NOMO-1 (cell line): Measurements from ENCODE around the gene UBA3.
A peak's percentile ranks its signal among the peaks of the same experiment; 100 is the strongest.

Experiments used
- DNase-seq, 2 experiments: peaks; one replicate each; lab custom pipeline; 2025; ENCODE audit not compliant: unreplicated experiment in 2 of 2; lab: John Stamatoyannopoulos, UW

The UBA3 gene

DNA sequence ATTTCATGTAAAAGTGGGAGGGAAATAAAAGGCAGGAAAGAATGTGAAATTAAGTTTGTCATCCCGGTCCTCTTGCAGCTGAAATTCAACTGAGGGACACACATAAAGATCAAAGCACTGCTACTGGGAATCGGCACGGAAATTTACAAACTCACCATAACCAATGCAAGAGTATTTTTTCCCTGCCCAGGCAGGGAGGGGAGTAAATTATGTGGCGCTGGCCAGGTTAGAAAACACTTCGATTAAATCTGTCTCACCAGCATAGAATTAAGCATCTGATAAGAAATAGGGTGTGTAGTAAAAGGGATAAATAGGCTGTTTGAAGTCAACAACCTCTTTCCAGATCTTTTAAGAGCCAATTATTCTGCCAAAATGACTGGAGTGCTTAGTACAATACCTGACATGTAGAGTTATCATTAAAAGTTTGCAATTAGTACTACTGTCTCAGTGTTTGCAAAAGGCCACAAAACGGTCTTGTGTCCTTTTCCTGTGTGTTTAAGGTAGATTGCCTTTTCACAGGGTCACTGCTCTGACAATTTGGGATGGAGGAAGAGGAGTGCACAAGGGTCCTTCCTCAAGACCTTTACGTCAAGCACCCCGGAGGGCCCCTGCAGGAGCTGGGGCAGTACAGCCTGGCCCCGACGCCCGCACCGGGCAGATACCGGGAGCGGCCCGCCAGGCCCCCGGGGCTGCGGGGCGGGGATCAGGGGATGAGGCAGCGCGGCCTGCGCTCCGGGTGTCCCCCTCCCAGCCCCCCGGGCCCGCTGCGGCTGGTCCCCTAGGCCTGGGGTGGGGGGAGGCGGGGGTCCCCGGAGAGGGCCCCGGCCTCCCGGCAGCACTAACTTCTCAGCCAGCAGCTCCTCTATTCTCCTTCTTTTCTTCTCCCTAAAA is 651 bp downstream of the UBA3 start:
- no peak for DNase-seq

DNA sequence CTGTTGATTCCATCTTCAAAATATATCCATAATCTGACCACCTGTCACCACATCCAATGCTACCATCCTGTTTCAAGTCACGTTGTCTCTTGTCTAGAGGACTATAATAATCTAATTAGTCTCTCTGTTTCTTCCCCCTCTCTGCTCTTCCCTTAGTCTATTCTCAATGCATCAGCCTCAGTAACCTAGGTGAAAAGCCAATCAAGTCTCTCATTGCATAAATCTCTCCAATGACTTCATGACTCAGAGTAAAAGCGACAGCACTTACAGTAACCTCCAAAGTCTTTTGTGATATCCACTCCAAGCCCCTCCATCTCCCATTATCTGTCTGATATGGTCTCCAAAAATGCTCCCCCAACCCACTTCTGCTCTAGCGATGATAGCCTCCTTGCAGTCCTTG is 7.2 kb downstream of the UBA3 start:
- no peak for DNase-seq

DNA sequence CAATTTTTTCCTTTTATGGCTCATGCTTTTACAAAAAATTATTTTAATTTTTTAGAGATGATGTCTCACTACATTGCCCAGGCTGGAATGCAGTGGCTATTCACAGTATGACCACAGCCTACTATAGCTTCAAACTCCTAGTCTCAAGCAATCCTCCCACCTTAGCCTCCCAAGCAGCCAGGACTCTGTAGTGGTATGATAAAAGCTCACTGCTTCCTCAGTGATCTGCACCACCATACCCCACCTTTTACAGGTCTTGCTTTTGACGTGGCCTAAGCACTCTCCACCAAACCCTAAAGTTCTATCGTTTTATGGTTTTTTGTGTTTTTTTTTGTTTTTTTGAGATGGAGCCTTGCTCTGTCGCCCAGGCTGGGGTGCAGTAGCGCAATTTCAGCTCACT is 14.0 kb downstream of the UBA3 start:
- no peak for DNase-seq

DNA sequence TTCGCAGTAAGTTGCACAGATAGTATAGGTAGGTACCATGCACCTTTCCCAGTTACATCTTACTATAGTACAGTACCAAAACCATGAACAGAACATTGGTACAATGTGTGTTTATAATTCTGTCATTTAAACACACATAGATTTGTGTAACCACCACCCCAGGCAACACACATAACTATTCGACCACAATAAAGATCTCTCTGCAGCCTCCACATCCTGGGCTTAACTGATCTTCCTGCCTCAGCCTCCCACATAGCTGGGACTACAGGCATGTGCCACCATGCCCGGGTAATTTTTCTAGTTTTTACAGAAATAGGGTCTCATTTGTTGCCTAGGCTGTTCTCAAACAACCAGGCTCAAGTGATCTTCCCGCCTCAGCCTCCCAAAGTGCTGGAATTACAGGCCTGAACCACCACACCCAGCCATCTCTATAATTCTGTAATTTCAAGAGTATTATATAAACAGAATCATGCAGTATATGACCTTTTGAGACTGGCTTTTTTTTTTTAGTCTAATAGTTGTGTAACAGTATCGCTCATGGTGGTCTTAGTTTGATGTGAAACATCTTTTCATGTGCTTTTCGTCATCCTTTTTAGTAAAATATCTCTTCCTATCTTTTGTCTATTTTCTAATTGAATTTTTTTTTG is 14.7 kb downstream of the UBA3 start:
- DNase-seq, result no peak

DNA sequence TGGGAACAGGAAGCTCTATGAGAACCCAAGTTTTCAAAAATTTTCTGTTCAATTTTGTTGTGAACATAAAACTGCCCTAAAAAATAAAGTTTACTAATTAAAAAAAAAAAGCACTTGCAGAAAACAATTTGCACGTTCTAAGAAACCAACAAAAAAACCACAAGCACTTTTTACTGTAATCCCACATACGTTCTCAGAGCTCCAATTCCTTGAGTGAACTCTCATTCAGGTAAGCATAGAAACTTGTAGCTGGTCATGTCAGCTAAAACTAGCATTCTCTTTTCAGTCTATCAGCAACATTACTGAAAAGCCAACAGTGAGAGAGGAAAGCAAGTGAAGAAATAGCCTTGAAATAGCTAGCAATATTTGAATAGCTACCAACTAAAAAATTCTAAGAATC is 16.5 kb downstream of the UBA3 start:
- DNase-seq, result no peak

DNA sequence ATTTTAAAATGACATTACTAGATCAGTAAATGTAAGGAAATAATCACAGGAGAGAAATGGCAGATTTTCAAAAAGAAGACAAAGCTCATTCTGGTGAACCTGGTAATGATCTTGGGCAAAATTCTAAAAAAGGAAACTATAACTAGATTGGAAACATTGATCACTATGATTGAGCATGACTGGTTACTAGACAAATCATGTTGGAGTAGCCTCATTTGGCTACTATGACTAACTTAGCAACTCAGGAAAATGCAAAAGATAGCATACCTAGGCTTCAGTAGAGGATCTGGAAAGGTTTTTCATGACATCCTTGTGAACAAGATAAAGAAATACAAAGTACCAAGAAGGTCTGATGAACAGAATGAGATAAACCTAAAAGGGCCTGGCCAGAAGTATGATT is 20.5 kb downstream of the UBA3 start:
- no peak for DNase-seq

DNA sequence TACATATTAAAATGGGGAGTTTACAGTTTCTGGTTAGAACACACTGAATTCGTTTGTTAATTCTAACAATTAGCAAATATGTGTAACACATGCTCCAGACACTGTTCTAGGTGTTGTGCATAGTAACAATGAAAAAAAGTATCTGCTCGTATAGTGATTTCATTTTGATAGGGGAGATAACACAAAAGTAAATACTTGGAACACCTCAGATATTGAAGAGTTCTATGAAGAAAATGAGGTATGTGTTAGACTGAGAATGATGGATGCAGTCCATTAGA is 21.3 kb downstream of the UBA3 start:
- DNase-seq, result no peak

DNA sequence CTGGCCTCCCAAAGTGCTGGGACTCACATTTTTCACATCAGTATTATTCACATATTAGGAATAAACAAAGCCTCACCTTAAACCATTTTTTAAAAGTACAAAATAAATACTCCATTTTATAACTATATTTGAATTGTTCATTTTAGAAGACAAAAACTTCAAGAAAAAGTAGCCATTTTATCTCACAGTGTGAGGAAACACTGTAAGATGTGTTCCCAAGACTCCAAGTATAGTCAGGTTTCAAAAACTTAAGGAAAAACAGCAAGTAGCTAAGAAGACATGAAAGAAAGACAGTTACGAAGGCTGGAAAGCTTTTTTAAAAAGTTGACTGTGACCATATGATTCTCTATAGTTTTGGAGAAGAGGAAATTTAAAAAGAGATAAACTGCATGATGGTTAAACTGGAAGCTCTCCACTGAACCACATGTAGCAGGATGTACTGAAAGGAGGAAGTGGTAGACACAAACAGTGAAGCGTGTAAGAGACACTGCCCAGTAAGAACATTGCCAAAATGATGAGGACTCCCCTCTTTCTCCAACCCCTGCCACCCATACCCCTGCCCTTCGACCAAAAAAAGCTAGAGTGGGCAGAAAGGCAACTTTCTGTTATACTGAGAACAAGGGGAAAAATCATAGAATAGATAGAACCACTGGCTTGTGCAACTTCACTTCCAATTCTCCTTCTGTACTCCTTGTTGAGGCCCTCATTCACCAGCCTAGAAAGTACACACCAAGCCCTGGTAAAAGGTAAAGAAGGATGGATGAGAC is 21.8 kb downstream of the UBA3 start:
- peak in 1 of 2 experiments; percentile 45 for DNase-seq

DNA sequence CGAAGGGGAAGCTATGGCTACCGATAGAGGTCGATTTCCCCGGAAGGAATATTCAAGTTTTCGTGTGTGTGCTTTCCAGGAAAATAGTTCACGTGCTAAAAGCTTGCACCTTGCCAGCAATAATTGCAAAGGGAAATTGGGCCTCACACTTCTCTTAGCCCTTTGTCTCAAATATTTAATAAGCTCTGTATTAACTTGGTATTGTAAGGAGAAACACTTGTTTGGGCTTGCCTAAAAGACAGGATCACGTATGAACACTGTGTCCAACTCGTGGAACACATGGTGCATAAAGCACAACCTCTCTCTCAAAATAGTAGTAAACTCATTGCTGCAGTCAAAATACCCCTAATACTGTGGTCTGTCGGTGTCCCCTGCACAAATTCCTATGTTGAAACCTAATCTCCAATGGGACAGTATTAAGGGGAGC is 27.7 kb downstream of the UBA3 start:
- no peak for DNase-seq

DNA sequence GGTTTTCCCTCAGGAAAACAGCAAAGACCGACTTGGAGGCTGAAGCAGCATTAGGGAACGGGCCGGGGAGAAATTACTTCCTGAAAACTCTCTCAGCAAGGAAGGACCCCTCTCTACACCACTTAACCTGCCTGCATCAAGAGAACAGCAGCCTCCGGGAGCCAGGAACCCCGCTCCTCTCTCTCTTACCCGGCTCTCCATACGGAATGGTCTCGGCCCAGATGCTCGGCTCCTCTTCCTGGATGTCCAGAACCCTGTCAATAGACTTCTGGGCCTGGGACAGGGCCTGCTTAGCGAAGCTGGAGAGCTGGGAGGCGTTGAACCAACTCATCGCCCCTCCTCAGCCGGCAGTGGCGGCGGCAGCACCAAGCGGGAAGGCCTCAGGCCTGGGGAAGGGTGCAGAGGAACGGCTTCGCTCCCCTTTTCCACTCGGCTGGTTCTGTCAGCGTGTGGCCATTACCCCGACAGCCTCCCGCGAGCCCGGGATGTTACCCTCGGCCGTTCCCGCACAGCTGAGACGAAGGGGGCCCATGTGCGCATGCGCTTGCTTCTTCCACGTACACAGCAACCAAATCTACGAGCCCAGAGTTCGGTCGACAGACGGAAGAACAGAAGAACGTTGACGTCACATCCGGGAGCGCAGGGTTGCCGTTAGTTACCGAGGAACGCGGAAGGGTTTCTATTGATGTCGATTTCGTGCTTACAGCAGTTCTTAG is 28.3 kb downstream of the UBA3 start, which contains the start of gene TMF1:
TMF1 (minus strand) TSS at position 578 of the 716 bp plus-strand sequence; CDS start at position 331, 247 bp downstream.
- DNase-seq, result no peak

DNA sequence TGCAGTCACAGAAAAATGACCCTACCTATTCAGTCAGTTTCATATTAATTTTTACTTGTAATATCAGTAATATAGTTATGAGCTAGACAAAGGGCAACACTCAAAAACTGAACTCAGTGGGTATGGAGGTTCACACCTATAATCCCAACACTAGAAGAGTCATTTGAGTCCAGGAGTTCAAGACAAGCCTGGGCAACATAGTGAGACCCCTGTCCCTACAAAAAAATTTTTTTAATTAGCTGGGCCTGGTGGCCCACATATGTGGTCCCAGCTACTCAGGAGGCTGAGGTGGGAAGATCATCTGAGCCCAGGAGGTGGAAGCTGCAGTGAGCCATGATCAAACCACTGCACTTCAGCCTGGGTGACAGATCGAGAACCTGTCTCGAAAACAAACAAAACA is 31.2 kb downstream of the UBA3 start:
- DNase-seq, result no peak

DNA sequence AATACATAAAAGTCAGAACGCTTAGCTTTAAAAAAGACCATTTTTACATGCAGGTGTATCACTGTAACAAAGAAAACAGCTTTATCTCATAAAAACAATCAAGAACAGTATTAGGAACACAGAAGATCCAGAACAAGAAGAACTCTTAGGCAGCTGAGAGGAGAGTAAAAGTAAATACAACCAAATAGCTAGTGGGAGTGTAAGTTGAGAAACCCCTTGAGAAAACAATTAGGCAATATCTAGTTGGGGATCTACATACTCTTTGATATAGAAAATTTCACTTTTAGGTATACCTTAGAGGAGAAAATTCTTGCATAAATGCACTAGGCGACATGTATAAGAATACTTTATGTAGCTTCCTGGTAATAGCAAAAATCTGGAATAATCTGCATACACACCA is 35.6 kb downstream of the UBA3 start:
- DNase-seq, result no peak

DNA sequence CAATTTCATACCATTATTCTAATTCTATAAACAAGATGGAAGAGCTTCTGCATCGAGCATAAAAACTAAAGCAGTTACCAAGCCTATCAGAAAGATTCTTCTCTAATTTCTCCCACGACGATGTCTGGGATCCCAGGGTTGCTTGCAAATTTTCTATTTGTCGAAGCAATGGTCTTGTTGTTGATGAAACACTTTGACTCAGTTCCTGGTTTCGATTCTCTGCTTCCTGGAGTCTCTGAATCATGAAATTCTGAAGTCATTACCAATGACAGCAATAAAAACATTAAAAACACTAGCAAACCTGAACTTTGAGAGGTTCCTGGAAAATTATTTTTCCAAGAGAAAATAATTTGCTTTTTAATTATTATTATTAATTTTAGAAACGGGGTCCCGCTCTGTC is 46.7 kb downstream of the UBA3 start:
- peak; percentile 22 to 80 for DNase-seq

DNA sequence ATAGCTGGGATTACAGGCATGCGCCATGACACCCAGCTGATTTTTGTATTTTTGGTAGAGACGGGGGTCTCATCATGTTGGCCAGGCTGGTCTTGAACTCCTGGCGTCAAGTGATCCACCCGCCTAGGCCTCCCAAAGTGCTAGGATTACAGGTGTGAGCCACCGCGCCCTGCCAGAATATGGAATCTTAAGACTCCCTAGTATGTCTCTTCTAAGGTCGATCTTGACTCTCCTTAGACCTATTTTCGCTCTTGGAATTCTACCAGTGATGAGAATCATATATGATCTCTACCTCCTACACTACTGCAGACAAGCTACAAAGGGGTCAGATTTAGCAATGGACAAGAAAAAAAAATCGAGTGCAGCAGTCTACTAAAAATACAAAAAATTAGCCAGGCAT is 47.4 kb downstream of the UBA3 start:
- DNase-seq, result no peak

DNA sequence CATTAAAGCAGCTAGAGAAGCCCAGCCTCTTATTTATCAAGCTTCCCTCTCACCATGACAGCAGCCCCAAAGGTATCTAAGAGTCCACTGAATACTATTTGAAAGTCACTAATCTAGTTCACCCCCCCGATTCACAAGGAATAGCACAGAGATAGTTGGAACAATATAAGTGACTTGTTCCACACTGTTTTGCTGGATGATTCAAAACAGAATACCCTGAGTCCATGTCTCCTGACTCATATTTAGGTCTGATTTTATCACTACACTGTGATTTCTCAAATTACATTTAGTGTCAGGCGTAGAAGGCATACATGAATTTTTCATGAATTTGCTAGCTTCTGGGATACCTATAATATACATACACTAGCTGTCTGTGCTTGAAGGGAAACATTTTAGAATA is 48.0 kb downstream of the UBA3 start:
- no peak for DNase-seq

DNA sequence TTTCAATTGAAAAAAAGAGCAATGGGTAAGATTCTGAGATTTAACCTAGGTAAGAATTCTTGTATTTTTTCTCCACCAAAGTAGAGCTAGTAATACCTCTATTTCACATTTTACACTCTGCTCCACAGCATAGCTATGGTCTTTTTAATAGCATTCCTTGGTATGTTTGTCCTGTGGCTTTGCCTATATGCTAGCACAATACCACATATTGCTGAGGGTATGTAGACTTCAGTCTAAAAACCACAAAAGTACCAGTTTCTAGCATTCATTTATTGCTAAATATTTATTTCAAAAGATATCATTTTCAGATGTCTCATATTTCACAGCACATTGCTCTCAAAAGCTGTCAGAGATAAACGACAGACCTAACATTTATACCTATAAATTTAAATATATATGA is 48.5 kb downstream of the UBA3 start:
- no peak for DNase-seq

DNA sequence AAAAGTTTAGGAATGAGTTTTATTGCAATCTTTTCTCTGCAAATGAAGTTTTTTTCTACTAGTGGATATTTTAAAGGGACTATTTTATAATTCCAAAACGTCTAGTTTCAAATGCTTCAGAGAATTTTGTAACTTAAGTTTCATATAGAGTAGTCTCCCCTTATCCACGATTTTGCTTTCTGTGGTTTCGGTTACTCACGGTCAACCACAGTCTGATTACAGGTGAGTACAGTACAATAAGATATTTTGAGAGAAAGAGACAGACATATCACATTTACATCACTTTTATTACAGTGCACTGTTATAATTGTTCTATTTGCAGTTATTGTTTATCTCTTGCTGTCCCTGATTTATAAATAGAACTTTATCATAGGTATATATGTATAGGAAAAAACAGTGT is 59.3 kb downstream of the UBA3 start:
- no peak for DNase-seq

DNA sequence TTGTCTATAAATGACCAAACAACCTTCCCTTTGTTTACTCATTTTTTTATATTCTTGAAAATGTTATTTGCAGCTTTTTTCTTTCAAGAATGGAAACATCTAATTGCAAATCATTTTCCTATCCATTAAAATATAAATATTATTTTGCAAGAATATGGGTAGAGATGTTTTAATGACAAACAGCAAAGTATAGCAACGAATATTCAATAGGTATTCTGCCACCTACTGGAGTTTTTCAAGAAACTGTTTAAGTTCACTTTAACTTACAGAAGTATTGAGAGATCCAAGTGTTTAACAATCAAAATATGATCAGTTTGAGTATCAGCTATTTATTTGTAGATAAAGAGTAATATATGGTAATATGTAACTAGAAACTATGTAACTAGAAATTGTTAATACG is 59.7 kb downstream of the UBA3 start:
- peak in 1 of 2 experiments; percentile 19 for DNase-seq

DNA sequence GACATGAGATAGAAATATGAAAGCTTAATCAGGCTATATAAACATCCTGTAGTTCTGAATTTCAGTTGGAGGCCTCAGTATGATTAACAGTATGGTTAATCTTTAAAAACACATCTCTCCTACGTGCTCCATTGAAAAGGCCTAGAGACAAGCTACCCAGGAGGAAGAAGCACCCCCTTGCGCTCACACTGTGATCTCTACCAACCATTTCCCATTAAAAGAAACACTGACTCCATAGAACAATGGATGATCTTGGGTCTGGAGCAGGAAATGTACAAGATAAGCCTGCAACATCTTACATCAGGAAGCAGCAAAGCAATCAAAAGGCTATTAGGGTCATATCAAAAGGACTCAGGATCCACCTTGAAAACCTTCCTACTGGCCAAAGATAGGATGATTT is 63.3 kb downstream of the UBA3 start:
- DNase-seq, result no peak

DNA sequence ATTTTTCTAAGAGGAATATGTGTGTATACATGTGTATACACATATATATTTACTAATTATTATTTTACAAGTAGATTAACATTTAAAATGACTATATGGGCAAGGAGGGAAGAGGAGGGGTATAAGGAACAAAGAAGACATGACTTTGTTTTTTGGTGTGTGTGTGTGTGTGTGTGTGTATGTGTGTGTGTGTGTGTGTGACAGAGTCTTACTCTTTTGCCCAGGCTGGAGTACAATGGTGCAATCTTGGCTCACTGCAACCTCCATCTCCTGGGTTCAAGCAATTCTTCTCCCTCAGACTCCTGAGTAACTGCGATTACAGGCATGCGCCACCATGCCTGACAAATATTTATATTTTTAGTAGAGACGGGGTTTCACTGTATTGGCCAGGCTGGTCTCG is 64.1 kb downstream of the UBA3 start:
- no peak for DNase-seq

DNA sequence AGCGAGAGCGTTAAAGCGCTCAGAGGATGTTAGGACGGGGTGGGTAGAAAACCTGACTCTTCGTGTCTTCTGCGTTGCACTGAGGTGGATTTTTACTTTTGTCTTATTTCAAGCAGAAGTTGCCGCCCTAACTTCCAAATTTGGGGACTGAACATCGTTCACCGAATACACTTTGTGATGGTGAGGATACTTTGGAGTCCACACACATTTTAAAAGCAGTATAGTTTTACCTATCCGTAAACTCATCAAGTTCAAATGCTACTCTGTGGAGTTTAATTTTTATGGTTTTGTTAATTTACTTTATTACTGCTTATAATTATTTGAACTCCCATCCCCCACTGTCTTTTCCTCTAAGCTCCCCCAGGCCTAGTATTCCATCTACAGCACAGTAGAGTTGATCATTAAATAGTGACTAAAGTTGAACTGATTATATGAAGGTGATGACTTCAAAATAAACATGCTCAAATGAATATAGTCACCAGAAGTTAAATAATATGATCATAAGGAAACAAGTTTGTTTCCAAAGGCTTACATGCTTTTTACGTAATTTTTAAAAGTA is 66.1 kb downstream of the UBA3 start:
- DNase-seq, result no peak
